LHCN-M2 (cell line): ENCODE data around the gene XBP1. TPM values are rescaled to one million over a fixed set of nuclear protein-coding genes. Genes with fewer than 3 reads are reported as not detected.
"Not testable (repeated sequence)": the region's sequence is repeated elsewhere in the genome, so short reads cannot be mapped to it uniquely, and the experiment has no call there.

Experiments used
- DNase-seq: peaks from one replicate; pipeline ENCODE4 v3.0.0-alpha.2; 2012; ENCODE audit warnings: low read depth
- total RNA-seq: library from RNA; depleted of rRNA; stranded (reverse); fragments of >200 nt; gene quantifications from 2 replicates; pipeline ENCODE4 v1.2.3, GENCODE V29; 2014

The XBP1 gene
- total RNA-seq, 1 experiment from 2014 or later, result 83.4 TPM

DNA sequence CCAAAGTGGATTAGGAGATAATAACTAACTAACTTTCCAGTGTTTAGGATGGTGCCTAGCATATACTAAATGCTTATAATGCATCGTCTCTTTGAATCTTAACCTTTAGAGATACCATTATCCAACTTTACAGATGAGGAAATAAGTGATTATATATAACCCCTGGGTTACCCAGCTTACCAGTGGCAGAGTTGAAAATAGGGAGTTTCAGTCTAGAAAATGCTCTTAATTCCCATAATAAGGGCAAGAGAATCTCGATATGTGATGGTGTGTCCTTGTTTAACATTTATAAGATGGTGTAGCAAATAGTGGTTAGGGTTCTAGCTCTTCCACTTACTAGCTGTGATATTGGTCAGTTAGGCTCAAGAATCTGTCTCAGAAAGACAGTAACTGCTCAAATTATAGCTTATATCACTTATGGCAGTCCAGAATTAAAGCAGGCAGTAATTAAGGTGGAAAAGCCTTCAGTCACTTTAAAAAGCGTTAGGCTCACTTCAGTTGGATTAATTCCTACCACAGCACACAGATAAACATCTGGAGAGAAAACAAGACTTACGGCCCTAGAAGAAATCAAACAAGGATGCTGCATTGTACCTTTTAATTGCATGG lies 6.3 kb downstream of the XBP1 start:
- DNase-seq, result no peak

DNA sequence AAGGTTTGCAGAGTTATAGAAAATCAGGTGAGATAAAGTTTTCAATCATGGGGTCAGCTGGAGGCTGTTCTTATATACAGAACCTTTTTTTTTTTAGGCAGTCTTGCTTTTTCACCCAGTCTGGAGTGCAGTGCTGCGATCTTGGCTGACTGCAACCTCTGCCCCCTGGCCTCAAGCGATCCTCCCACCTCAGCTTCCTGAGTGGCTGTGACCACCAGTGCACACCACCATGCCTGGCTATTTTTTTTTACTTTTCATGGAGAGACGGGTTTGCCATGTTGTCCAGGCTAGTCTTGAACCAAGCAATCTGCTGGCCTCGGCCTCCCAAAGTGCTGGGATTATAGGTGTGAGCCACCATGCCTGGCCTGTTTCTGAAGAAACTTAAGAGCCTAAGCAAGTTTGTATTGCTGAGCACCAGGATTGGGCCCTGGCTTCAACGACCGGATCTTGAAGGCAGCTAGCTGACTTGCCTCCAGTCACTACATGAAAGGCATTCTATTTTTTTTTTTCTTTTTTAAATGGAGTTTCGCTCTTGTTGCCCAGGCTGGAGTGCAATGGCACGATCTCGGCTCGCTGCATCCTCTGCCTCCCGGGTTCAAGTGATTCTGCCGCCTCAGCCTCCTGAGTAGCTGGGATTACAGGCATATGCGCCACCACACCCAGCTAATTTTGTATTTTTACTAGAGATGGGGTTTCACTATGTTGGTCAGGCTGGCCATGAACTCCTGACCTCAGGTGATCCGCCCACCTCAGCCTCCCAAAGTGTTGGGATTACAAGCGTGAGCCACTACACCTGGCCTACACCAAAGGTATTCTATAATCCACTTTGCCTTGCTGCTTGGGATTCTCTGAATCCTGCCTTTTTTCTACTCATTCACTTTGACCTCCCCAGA lies 7.6 kb downstream of the XBP1 start:
- no peak for DNase-seq

GRCh38 chr22:28791841-28792490 lies 8.4 kb downstream of the XBP1 start:
- DNase-seq, result no peak

DNA sequence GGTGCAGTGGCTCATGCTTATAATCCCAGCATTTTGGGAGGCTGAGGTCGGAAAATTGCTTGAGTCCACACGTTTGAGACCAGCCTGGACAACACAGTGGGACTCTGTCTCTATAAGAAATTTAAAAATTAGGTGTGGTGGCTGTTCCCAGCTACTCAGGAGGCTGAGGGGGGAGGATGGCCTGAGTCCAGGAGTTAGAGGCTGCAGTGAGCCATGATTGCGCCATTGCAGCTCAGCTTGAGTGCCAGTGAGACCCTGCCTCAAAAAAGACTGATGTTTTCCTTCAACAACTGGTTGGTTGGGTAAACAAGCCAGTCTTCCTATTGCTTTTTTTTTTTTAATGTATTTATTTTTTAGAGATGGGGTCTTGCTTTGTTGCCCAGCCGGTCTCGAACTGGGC lies 9.2 kb downstream of the XBP1 start:
- DNase-seq, result no peak

GRCh38 chr22:28788601-28789000 lies 11.8 kb downstream of the XBP1 start:
- DNase-seq, result no peak

DNA sequence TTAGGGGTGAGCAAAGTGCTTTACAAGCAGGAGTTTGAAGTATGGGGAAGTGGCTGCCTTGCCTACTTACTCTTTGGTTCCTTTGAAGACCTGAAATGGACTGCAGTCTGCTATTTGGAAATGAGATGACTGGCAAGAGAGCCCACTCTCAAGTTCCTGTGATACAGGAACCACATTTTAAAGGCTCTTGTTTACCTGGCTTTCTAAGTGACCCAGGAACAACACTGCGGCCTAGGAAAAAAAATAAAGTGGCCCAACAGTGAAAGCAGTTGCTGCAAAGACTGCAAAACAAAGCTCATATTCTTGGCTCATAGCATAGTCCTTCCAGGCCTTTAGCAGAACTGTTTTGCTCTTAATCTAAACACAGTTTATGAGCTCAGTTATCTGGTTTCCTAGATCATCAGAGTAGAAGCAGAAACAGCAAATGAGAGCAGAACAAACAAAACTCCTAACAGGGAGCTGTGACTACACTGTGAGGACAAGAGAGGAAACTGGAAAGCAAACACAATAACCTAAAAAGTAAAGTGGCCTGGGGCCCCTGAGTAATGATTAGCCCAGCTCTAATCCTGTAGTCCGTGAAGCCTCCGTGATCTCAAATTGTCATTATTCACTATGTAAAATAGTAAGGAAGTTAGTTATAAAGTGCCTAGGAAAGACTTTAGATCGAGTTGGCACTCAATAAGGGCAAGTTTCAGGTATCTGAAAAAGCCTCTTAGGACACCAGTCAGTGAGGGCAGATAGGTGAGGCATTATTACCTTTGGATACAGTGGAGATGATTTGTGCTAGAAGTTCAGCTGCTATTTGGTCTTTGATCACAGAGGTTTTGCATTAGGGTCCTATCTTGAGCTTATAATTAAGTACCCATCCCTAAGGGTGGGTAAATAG lies 16.3 kb downstream of the XBP1 start:
- DNase-seq, result no peak

DNA sequence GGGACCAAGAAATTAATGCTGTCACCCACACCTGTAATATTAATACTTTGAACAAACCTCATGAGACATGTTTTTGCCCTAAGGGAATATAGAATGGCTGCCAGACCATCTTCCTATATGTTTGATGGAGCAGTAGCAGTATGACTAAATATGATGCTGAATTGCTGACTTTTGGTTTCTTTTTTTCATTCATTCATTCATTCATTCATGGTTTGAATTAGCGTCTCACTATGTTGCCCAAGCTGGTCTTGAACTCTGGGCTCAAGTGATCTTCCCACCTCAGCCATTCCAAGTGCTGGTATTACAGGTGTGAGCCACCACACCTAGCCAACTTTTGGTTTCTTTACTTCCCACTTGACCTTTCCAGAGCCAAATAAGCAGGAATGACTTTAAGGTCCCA lies 20.1 kb downstream of the XBP1 start:
- DNase-seq, result no peak

DNA sequence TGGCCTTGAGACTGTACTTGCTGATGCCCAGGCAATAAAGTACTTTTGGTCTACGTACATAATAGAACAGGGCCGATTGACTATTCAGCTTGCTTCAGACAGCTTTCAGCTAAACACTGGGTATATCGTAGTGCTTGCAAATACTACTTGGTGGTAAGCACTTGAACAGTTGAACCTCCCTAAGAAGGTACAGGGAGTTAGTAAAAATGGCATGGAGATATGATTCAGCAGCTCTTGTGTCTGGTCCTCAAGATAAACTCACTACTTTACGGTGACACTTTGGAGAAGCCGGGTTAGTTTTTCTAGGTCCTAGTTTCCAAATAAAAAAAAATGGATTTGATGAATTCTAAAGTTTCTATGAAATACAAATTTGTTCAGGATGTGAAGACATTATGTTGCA lies 20.5 kb downstream of the XBP1 start:
- no peak for DNase-seq

DNA sequence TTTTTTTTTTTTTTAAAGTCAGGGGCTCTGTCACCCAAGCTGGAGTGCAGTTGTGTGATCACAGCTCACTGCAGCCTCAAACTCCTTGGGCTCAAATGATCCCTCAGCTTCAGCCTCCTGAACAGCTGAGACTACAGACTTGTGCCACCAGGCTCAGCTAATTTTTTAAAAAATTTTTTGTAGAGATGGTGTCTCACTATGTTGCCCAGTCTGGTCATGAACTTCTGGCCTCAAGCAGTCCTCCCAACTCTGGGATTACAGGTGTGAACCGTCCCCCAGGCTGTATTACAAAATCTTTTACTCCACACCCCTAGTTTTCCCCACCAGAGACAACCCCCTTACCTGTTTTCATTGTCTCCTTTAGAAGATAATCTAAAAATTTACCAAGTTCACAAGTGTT lies 26.0 kb downstream of the XBP1 start:
- DNase-seq, result no peak

GRCh38 chr22:28773461-28773867 lies 26.9 kb downstream of the XBP1 start:
- DNase-seq, result peak; percentile 44

DNA sequence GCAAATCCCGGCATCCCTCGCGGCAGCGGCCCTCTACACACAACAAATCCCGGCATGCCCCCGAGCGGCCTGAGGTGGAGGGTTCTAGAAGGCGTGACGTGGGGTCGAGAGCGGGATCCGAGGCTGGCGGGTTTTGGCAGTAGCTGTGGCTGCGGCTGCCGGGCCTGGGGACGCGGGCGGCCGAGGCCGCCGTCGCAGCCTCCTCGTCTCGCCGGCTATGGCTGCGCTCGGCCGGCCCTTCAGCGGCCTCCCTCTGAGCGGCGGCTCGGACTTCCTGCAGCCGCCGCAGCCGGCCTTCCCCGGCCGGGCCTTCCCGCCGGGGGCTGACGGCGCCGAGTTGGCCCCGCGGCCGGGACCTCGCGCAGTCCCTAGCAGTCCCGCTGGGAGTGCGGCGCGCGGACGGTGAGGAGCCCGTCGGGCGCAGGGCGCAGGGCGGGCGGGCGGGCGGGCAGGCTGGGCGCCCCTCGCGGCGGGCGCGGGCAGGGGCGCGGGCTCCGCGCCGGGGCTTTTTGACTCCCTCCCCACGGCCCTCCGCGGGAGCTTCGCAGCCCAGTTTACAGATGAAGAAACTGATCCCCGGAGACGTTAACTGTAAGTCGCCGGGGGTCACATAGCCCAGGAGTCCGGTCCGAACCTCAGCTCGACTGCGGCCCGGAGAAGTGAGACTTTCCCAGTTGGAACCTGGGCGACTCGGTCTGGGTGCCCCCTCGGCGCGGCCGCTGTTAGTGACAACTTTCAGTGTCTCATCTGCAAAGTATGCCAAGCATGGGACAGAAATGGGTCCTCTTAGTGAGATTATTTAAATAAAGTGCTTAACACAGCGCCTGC lies 27.5 kb downstream of the XBP1 start, which contains the start of gene CCDC117:
CCDC117 (plus strand) TSS at position 63 of the 828 bp plus-strand sequence; CDS start at position 218, 155 bp downstream.
- DNase-seq, result peak; percentile 94

DNA sequence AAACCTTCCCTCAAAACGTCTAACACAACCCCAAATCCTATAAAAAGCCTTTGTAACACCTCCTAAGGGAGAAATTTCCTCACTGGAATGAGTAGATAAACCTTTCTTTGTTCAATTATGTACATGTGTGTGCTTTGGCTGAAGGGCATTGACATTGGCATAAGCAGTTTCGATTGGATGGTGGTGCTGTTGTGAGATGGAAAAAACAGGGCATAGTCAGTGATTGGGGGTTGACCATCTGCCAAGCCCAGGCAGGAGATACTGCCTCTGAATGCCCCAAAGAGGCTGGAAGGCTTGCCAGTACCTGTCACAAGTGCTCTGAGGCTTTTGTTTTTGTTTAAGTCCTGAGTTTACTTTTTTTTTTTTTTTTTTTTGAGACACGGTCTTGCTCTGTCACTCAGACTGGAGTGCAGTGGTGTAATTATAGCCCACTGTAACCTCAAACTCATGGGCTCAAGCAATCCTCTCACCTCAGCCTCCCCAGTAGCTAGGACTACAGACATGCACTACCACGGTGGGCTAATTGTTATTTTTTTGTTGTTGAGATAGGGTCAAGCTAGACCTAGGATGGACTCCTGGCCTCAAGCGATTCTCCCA lies 29.1 kb downstream of the XBP1 start:
- no peak for DNase-seq

GRCh38 chr22:28769394-28770085 lies 30.8 kb downstream of the XBP1 start:
- no peak for DNase-seq

- DNase-seq, result no peak
These were observed 31.5 kb downstream of the XBP1 start for GRCh38 chr22:28768701-28769393.

DNA sequence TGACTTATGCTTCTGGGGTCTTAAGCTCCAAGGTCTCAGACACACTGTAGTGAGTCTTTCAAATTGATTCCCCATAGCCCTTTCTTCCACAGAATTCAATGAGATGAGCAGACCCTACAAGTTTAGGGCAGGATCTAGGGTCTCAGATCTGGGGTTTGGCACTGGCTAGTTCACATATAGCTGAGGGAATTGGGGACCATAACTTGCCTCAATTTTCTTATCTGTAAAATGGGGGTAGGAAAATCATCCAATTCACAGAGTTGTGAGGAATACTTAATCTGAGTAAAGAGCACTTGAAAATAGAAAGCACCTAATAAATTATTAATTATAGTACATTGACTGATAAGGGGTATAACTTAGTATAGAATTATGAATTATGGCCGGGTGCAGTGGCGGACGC lies 33.7 kb downstream of the XBP1 start:
- no peak for DNase-seq

GRCh38 chr22:28762000-28762399 lies 38.4 kb downstream of the XBP1 start:
- not testable (repeated sequence) for DNase-seq

DNA sequence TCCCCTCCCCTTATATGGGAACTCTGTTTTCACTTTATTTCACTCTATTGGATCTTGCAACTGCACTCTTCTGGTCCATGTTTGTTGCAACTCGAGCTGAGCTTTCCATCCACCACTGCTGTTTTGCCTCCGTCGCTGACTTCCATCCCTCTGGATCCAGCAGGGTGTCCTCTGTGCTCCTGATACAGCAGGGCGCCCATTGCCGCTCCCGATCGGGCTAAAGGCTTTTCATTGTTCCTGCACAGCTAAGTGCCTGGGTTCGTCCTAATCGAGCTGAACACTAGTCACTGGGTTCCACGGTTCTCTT lies 39.0 kb downstream of the XBP1 start:
- no peak for DNase-seq

DNA sequence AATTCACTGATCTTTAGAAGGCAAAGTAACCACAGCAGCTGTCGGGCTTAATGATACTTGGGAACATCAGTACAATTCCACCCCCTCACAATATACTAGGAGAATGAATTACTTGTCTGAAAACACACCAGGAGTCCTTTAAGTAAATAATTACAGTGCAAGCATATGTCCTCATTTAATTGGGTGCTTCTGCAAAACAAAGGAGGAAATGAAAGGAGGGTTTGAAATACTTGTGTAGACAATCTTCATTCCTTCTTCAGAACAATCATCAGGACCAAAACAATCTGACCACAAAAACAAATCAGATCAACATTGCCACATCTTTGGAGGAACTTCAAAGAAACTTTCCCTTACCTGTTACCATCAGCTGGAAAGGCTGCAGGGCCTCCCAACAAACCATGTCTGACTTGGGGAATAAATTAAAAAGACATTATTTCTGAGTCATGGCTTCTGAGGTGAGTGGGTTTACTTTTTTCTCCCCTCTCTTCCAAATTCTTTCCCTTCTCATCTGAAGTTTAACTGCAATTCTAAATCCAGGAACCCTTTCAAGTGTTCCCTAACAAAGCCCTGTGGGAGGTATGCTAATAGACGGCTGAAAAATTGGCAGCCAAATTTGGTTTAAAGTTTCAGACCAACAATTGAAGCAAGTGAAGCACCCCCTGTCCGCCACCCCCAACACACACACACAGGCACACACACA lies 40.4 kb downstream of the XBP1 start:
- DNase-seq, result peak; percentile 75
